SK-N-SH (cell line): ENCODE measurements around the gene KTN1. TPM values are rescaled to one million over a fixed set of nuclear protein-coding genes. Genes with fewer than 3 reads are reported as not detected.

Source experiments
- CTCF ChIA-PET: fragments of 300-600, 350-600 bp; formaldehyde crosslinking; extraction: SDS; loops from one replicate; lab custom pipeline; 2021; lab: Yijun Ruan, JAX
- POLR2A ChIA-PET: fragments of 350-600 bp; sonication (Branson Sonifier 250); formaldehyde crosslinking; extraction: SDS; loops from one replicate; lab custom pipeline; 2020; ENCODE audit warnings: antibody characterized with exemption, inconsistent platforms; lab: Yijun Ruan, JAX
- DNase-seq: peaks from one replicate; pipeline ENCODE4 v3.0.0; 2012
- H2AFZ ChIP-seq: fragments of 200-600 bp; sonication (generic); 2 replicates; pipeline ENCODE4 v1.8.1; 2016; ENCODE audit warnings: antibody characterized with exemption, mild to moderate bottlenecking, low read depth
- H3F3A ChIP-seq: fragments of 200-600 bp; sonication (generic); replicated peaks from 2 replicates; pipeline ENCODE3; 2016; ENCODE audit warnings: antibody characterized with exemption, mild to moderate bottlenecking; ENCODE audit not compliant: insufficient read depth
- H3K27ac ChIP-seq, 2 experiments: fragments of 200-500 bp in 1 of 2; fragments of 200-600 bp in 1 of 2; sonication (Bioruptor generic) in 1 of 2; sonication (generic), shearing (Covaris generic) in 1 of 2; 2 replicates each; pipeline versions ENCODE4 v1.5.1 to v1.6.1; 2014 to 2016; ENCODE audit warnings: low read depth in 2 of 2, inconsistent platforms in 1 of 2, low read length in 1 of 2, mild to moderate bottlenecking in 1 of 2, mixed read lengths in 1 of 2
- H3K27me3 ChIP-seq: fragments of 200-600 bp; sonication (generic), shearing (Covaris generic); 2 replicates; pipeline ENCODE4 v1.6.1; 2016; ENCODE audit warnings: mixed run types; ENCODE audit not compliant: insufficient read depth
- H3K36me3 ChIP-seq, 2 experiments: fragments of 200-500 bp in 1 of 2; fragments of 200-600 bp in 1 of 2; sonication (Bioruptor generic) in 1 of 2; sonication (generic) in 1 of 2; replicated peaks in 1 of 2; 2 replicates each; pipeline versions ENCODE3 to v1.5.1; 2014 to 2016; ENCODE audit warnings: low read length in 1 of 2, mild to moderate bottlenecking in 1 of 2; ENCODE audit not compliant: insufficient read depth in 2 of 2, control insufficient read depth in 1 of 2
- H3K4me1 ChIP-seq, 2 experiments: fragments of 200-500 bp in 1 of 2; fragments of 200-600 bp in 1 of 2; sonication (Bioruptor generic) in 1 of 2; sonication (generic), shearing (Covaris generic) in 1 of 2; 2 replicates each; pipeline versions ENCODE4 v1.5.1 to v1.6.1; 2014 to 2016; ENCODE audit warnings: low read depth in 1 of 2, low read length in 1 of 2, mixed run types in 1 of 2; ENCODE audit not compliant: insufficient read depth in 2 of 2, control insufficient read depth in 1 of 2
- H3K4me2 ChIP-seq: fragments of 200-600 bp; sonication (generic), shearing (Covaris generic); 2 replicates; pipeline ENCODE4 v1.6.1; 2017; ENCODE audit warnings: mixed run types
- H3K4me3 ChIP-seq, 2 experiments: fragments of 200-500 bp in 1 of 2; fragments of 200-600 bp in 1 of 2; sonication (Bioruptor generic) in 1 of 2; sonication (generic), shearing (Covaris generic) in 1 of 2; 2 replicates each; pipeline versions ENCODE4 v1.5.1 to v1.8.1; 2014 to 2016; ENCODE audit warnings: low read depth in 2 of 2, inconsistent platforms in 1 of 2, low read length in 1 of 2, mild to moderate bottlenecking in 1 of 2, mixed read lengths in 1 of 2, moderate library complexity in 1 of 2
- H3K79me2 ChIP-seq: fragments of 200-600 bp; sonication (generic); 2 replicates; pipeline ENCODE4 v1.8.1; 2017; ENCODE audit warnings: mild to moderate bottlenecking; ENCODE audit not compliant: insufficient read depth
- H3K9ac ChIP-seq: fragments of 200-600 bp; sonication (generic); 2 replicates; pipeline ENCODE4 v1.6.1; 2017; ENCODE audit warnings: mixed run types
- H3K9me2 ChIP-seq: fragments of 200-600 bp; sonication (generic); 2 replicates; pipeline ENCODE4 v1.6.1; 2017; ENCODE audit warnings: mixed run types
- H3K9me3 ChIP-seq: fragments of 200-600 bp; sonication (generic); 2 replicates; pipeline ENCODE4 v1.6.1; 2017; ENCODE audit warnings: mixed run types, mild to moderate bottlenecking, moderate library complexity
- H4K20me1 ChIP-seq: fragments of 200-600 bp; sonication (generic); 2 replicates; pipeline ENCODE4 v1.6.1; 2017; ENCODE audit warnings: mild to moderate bottlenecking, mixed run types; ENCODE audit not compliant: insufficient read depth
- EZH2phosphoT487 ChIP-seq: fragments of 200-600 bp; sonication (generic); IDR thresholded peaks from 2 replicates; pipeline ENCODE4 v1.6.1; 2017; ENCODE audit warnings: low read depth, mixed run types, mild to moderate bottlenecking, antibody characterized with exemption, moderate library complexity, borderline replicate concordance
- FOXJ3 ChIP-seq: sonication (generic); formaldehyde crosslinking; IDR thresholded peaks from 2 replicates; pipeline ENCODE4 v1.5.1; 2020; ENCODE audit warnings: mild to moderate bottlenecking, missing genetic modification reagents
- FOXM1 ChIP-seq: IDR thresholded peaks from 2 replicates; pipeline ENCODE4 v1.4.0; 2012; ENCODE audit warnings: low read depth, mild to moderate bottlenecking
- GABPA ChIP-seq: IDR thresholded peaks from 2 replicates; pipeline ENCODE4 v1.4.0; 2012; ENCODE audit warnings: low read depth, mild to moderate bottlenecking
- JUND ChIP-seq: IDR thresholded peaks from 2 replicates; pipeline ENCODE4 v1.4.0; 2012
- MEF2A ChIP-seq: IDR thresholded peaks from 2 replicates; pipeline ENCODE4 v1.4.0; 2012; ENCODE audit warnings: low read depth, borderline replicate concordance
- NFIC ChIP-seq: IDR thresholded peaks from 2 replicates; pipeline ENCODE4 v1.4.0; 2012; ENCODE audit warnings: borderline replicate concordance
- POLR2AphosphoS5 ChIP-seq: IDR thresholded peaks from 2 replicates; pipeline ENCODE4 v1.6.1; 2012; ENCODE audit warnings: low read depth, low read length
- SMC3 ChIP-seq: IDR thresholded peaks from 2 replicates; pipeline ENCODE4 v1.6.1; 2012; ENCODE audit warnings: low read depth, low read length, improper control_type of control experiment
- TCF12 ChIP-seq: IDR thresholded peaks from 2 replicates; pipeline ENCODE4 v1.4.0; 2012
- TEAD4 ChIP-seq: IDR thresholded peaks from 2 replicates; pipeline ENCODE4 v1.4.0; 2012; ENCODE audit warnings: mild to moderate bottlenecking, borderline replicate concordance; ENCODE audit not compliant: insufficient read depth
- YY1 ChIP-seq: IDR thresholded peaks from 2 replicates; pipeline ENCODE4 v1.4.0; 2012; ENCODE audit warnings: low read depth, mild to moderate bottlenecking
- polyA plus RNA-seq, 3 experiments: library from polyadenylated mRNA; depleted of rRNA; stranded (reverse); fragments of >200 nt; gene quantifications; 2 replicates each; pipeline ENCODE4 v1.2.3, GENCODE V29; 2012
- TF ChIP-seq, protein P1 (sequence below): fragments of 150-350 bp; IDR thresholded peaks from 2 replicates; pipeline ENCODE4 v1.6.1; 2016; ENCODE audit warnings: mild to moderate bottlenecking, low read depth, low read length
- TF ChIP-seq, protein P2 (sequence below): fragments of 200-600 bp; sonication (generic); IDR thresholded peaks from 2 replicates; pipeline ENCODE4 v1.6.1; 2017; ENCODE audit warnings: antibody characterized with exemption, mild to moderate bottlenecking, moderate library complexity
- TF ChIP-seq, protein P3 (sequence below): IDR thresholded peaks from 2 replicates; pipeline ENCODE4 v1.4.0; 2012; ENCODE audit warnings: low read depth, borderline replicate concordance
- TF ChIP-seq, protein P4 (sequence below): IDR thresholded peaks from 2 replicates; pipeline ENCODE4; 2012
- TF ChIP-seq, protein P5 (sequence below): IDR thresholded peaks from 2 replicates; pipeline ENCODE4 v1.4.0; 2012; ENCODE audit warnings: low read depth
- TF ChIP-seq, protein P6 (sequence below): fragments of 150-350 bp; IDR thresholded peaks from 2 replicates; pipeline ENCODE4 v1.6.1; 2017; ENCODE audit warnings: antibody characterized with exemption, low read length, low read depth, borderline replicate concordance
- TF ChIP-seq, protein P7 (sequence below): IDR thresholded peaks from 2 replicates; pipeline ENCODE4 v1.4.0; 2012; ENCODE audit warnings: low read depth, borderline replicate concordance

KTN1 gene
- polyA plus RNA-seq, 1 of the 3 experiments (the other 2 are of a cell fraction), result 39.5 TPM

DNA sequence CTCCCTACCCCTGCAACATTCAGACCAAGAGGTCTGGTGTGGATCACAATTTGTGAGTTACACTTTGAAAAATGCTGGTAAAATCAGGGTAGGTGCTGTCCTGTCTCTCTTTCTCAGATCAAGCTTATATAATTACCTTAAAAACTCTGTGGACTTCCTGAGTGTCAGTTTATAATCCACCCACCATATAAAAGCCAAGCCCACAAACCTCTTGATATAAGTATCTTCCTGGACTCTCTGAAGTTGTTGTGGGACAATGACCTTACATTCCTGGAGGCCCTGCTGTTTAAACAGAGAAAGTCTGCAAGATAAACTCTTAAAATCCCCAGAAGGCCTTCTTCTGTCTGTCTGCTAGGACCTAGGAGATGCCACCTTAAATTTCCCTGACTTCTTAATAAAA lies 11.4 kb upstream of the KTN1 start:
- peaks cover 0 to 6% of the 10 kb centered on the region in 2 experiments for H3K36me3 ChIP-seq
- no peak overlapping the region for H2AFZ ChIP-seq
- ChIA-PET CTCF (no interaction called here), POLR2A (no interaction called here)
- no peaks in the 10 kb centered on the region for H3K9me2 ChIP-seq
- TF ChIP-seq, protein P1, sequence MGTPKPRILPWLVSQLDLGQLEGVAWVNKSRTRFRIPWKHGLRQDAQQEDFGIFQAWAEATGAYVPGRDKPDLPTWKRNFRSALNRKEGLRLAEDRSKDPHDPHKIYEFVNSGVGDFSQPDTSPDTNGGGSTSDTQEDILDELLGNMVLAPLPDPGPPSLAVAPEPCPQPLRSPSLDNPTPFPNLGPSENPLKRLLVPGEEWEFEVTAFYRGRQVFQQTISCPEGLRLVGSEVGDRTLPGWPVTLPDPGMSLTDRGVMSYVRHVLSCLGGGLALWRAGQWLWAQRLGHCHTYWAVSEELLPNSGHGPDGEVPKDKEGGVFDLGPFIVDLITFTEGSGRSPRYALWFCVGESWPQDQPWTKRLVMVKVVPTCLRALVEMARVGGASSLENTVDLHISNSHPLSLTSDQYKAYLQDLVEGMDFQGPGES, result no peak
- TF ChIP-seq NFIC, result no peak
- TF ChIP-seq, protein P2, sequence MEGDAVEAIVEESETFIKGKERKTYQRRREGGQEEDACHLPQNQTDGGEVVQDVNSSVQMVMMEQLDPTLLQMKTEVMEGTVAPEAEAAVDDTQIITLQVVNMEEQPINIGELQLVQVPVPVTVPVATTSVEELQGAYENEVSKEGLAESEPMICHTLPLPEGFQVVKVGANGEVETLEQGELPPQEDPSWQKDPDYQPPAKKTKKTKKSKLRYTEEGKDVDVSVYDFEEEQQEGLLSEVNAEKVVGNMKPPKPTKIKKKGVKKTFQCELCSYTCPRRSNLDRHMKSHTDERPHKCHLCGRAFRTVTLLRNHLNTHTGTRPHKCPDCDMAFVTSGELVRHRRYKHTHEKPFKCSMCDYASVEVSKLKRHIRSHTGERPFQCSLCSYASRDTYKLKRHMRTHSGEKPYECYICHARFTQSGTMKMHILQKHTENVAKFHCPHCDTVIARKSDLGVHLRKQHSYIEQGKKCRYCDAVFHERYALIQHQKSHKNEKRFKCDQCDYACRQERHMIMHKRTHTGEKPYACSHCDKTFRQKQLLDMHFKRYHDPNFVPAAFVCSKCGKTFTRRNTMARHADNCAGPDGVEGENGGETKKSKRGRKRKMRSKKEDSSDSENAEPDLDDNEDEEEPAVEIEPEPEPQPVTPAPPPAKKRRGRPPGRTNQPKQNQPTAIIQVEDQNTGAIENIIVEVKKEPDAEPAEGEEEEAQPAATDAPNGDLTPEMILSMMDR, result no peak
- TF ChIP-seq, protein P3, sequence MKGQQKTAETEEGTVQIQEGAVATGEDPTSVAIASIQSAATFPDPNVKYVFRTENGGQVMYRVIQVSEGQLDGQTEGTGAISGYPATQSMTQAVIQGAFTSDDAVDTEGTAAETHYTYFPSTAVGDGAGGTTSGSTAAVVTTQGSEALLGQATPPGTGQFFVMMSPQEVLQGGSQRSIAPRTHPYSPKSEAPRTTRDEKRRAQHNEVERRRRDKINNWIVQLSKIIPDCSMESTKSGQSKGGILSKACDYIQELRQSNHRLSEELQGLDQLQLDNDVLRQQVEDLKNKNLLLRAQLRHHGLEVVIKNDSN, result no peak
- no peak for TF ChIP-seq MEF2A
- no peak for TF ChIP-seq FOXM1
- TF ChIP-seq TCF12, result no peak
- TF ChIP-seq SMC3, result no peak
- TF ChIP-seq, protein P4, sequence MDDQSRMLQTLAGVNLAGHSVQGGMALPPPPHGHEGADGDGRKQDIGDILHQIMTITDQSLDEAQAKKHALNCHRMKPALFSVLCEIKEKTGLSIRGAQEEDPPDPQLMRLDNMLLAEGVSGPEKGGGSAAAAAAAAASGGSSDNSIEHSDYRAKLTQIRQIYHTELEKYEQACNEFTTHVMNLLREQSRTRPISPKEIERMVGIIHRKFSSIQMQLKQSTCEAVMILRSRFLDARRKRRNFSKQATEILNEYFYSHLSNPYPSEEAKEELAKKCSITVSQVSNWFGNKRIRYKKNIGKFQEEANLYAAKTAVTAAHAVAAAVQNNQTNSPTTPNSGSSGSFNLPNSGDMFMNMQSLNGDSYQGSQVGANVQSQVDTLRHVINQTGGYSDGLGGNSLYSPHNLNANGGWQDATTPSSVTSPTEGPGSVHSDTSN, result no peak
- no peak for TF ChIP-seq YY1
- TF ChIP-seq, protein P5, sequence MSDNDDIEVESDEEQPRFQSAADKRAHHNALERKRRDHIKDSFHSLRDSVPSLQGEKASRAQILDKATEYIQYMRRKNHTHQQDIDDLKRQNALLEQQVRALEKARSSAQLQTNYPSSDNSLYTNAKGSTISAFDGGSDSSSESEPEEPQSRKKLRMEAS, result no peak
- no peak for TF ChIP-seq POLR2AphosphoS5
- TF ChIP-seq GABPA, result no peak
- TF ChIP-seq TEAD4, result no peak
- TF ChIP-seq, protein P6, sequence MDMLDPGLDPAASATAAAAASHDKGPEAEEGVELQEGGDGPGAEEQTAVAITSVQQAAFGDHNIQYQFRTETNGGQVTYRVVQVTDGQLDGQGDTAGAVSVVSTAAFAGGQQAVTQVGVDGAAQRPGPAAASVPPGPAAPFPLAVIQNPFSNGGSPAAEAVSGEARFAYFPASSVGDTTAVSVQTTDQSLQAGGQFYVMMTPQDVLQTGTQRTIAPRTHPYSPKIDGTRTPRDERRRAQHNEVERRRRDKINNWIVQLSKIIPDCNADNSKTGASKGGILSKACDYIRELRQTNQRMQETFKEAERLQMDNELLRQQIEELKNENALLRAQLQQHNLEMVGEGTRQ, result no peak
- TF ChIP-seq EZH2phosphoT487, result no peak
- no peak for TF ChIP-seq FOXJ3 (CRISPR knock-in tag)
- TF ChIP-seq JUND, result no peak
- TF ChIP-seq, protein P7, sequence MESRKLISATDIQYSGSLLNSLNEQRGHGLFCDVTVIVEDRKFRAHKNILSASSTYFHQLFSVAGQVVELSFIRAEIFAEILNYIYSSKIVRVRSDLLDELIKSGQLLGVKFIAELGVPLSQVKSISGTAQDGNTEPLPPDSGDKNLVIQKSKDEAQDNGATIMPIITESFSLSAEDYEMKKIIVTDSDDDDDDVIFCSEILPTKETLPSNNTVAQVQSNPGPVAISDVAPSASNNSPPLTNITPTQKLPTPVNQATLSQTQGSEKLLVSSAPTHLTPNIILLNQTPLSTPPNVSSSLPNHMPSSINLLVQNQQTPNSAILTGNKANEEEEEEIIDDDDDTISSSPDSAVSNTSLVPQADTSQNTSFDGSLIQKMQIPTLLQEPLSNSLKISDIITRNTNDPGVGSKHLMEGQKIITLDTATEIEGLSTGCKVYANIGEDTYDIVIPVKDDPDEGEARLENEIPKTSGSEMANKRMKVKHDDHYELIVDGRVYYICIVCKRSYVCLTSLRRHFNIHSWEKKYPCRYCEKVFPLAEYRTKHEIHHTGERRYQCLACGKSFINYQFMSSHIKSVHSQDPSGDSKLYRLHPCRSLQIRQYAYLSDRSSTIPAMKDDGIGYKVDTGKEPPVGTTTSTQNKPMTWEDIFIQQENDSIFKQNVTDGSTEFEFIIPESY, result no peak
- no peaks in the 10 kb centered on the region for H4K20me1 ChIP-seq
- H3K79me2 ChIP-seq, result no peaks in the 10 kb centered on the region
- H3F3A ChIP-seq, result peaks cover 5% of the 10 kb centered on the region
- H3K4me2 ChIP-seq, result no peak overlapping the region
- no peak for DNase-seq
- no peak overlapping the region for H3K4me3 ChIP-seq
- H3K9ac ChIP-seq, result no peak overlapping the region
- no peak overlapping the region for H3K27ac ChIP-seq
- H3K4me1 ChIP-seq, result no peaks in the 10 kb centered on the region; a peak in 1 of 4 replicates
- H3K27me3 ChIP-seq, result no peaks in the 10 kb centered on the region
- H3K9me3 ChIP-seq, result no peaks in the 10 kb centered on the region
